WERI-Rb-1 (cell line): ENCODE measurements around the gene CDH4.
"Not testable (repeated sequence)": the region's sequence is repeated elsewhere in the genome, so short reads cannot be mapped to it uniquely, and the experiment has no call there.

Source experiments
- DNase-seq: peaks from one replicate; pipeline ENCODE4 v3.0.0-alpha.2; 2020
- H3K27ac ChIP-seq: fragments of 250-450 bp; sonication (Bioruptor Pico); 2 replicates; pipeline ENCODE4 v1.5.1; 2020; ENCODE audit warnings: mild to moderate bottlenecking, moderate library complexity
- H3K27me3 ChIP-seq: fragments of 250-450 bp; sonication (Bioruptor Pico); 2 replicates; pipeline ENCODE4 v1.5.1; 2021; ENCODE audit warnings: mild to moderate bottlenecking, low read depth, moderate library complexity; ENCODE audit not compliant: insufficient read depth, severe bottlenecking
- H3K36me3 ChIP-seq: fragments of 250-450 bp; sonication (Bioruptor Pico); 2 replicates; pipeline ENCODE4 v1.5.1; 2020; ENCODE audit warnings: mild to moderate bottlenecking, moderate library complexity
- H3K4me3 ChIP-seq: 2 replicates; pipeline ENCODE4 v1.5.1; 2011; ENCODE audit warnings: low read depth, mild to moderate bottlenecking, control low read depth, low read length
- H3K9me3 ChIP-seq: fragments of 250-450 bp; sonication (Bioruptor Pico); 2 replicates; pipeline ENCODE4 v1.5.1; 2021; ENCODE audit warnings: mild to moderate bottlenecking, moderate library complexity; ENCODE audit not compliant: severe bottlenecking
- CTCF ChIP-seq: IDR thresholded peaks from 2 replicates; pipeline ENCODE4 v1.5.1; 2011; ENCODE audit warnings: low read depth, mild to moderate bottlenecking, control low read depth, inconsistent platforms, low read length

Gene CDH4

GRCh38 chr20:61267241-61267640 lies 15.2 kb downstream of the CDH4 start:
- Histone ChIP-seq H3K27me3 (peaks cover 80% of the 10 kb centered on the region), H3K27ac (no peak overlapping the region), H3K4me3 (no peak overlapping the region), H3K9me3 (no peaks in the 10 kb centered on the region), H3K36me3 (no peaks in the 10 kb centered on the region)
- TF ChIP-seq CTCF, result no peak
- DNase-seq, result no peak

GRCh38 chr20:61268024-61268423 lies 16.0 kb downstream of the CDH4 start:
- H3K27ac ChIP-seq, result no peak overlapping the region
- H3K36me3 ChIP-seq, result no peaks in the 10 kb centered on the region
- peaks cover 78% of the 10 kb centered on the region for H3K27me3 ChIP-seq
- no peak for DNase-seq
- TF ChIP-seq CTCF, result no peak
- H3K4me3 ChIP-seq, result no peak overlapping the region
- no peaks in the 10 kb centered on the region for H3K9me3 ChIP-seq

GRCh38 chr20:61271312-61272231 lies 19.5 kb downstream of the CDH4 start:
- H3K4me3 ChIP-seq, result no peak overlapping the region
- H3K9me3 ChIP-seq, result no peaks in the 10 kb centered on the region
- H3K36me3 ChIP-seq, result no peaks in the 10 kb centered on the region
- no peak for DNase-seq
- H3K27me3 ChIP-seq, result peaks cover 66% of the 10 kb centered on the region
- no peak overlapping the region for H3K27ac ChIP-seq
- TF ChIP-seq CTCF, result no peak

- not testable (repeated sequence) for H3K36me3 ChIP-seq, H3K4me3 ChIP-seq, H3K9me3 ChIP-seq, DNase-seq, H3K27ac ChIP-seq
- H3K27me3 ChIP-seq, result peaks cover 66% of the 10 kb centered on the region
These were observed 21.0 kb downstream of the CDH4 start for GRCh38 chr20:61273024-61273423.

- not testable (repeated sequence) for H3K27ac ChIP-seq, H3K4me3 ChIP-seq, H3K36me3 ChIP-seq, DNase-seq, H3K9me3 ChIP-seq
- peaks cover 66% of the 10 kb centered on the region for H3K27me3 ChIP-seq
These were observed 21.6 kb downstream of the CDH4 start for GRCh38 chr20:61273666-61274065.

GRCh38 chr20:61274326-61274725 lies 22.3 kb downstream of the CDH4 start:
- TF ChIP-seq CTCF, result no peak

GRCh38 chr20:61278296-61278695 lies 26.2 kb downstream of the CDH4 start:
- Histone ChIP-seq H3K9me3 (no peaks in the 10 kb centered on the region), H3K27me3 (peaks cover 51% of the 10 kb centered on the region), H3K4me3 (no peak overlapping the region), H3K27ac (no peak overlapping the region), H3K36me3 (no peaks in the 10 kb centered on the region)
- no peak for DNase-seq
- TF ChIP-seq CTCF, result no peak

More at GRCh38 chr20:61274326-61274725, 22.3 kb downstream of the CDH4 start:
- H3K27ac ChIP-seq, result no peak overlapping the region
- H3K4me3 ChIP-seq, result no peak overlapping the region
- H3K9me3 ChIP-seq, result no peaks in the 10 kb centered on the region
- H3K27me3 ChIP-seq, result peaks cover 66% of the 10 kb centered on the region
- no peak for DNase-seq
- no peaks in the 10 kb centered on the region for H3K36me3 ChIP-seq
